Suprapubic skin (tissue), 4 donors: ENCODE data around the gene RSBN1L.

Experiments used
- CTCF ChIP-seq, 2 donors: fragments of 200-600 bp in 1 of 2; fragments of 450-650 bp in 1 of 2; sonication (generic) in 1 of 2; IDR thresholded peaks; one replicate each; pipeline ENCODE4 v1.5.1; 2016 to 2019; ENCODE audit warnings: antibody characterized with exemption in 2 of 2, mild to moderate bottlenecking in 1 of 2, moderate library complexity in 1 of 2
- EP300 ChIP-seq: sonication (generic); formaldehyde crosslinking; IDR thresholded peaks from one replicate; pipeline ENCODE4 v1.6.1; 2017; ENCODE audit warnings: antibody characterized with exemption
- POLR2A ChIP-seq, 2 donors: fragments of 450-650 bp; IDR thresholded peaks; one replicate each; pipeline ENCODE4 v1.6.1; 2017; ENCODE audit warnings: antibody characterized with exemption in 2 of 2, mild to moderate bottlenecking in 2 of 2, moderate library complexity in 2 of 2
- POLR2AphosphoS5 ChIP-seq, 3 donors: sonication (generic); formaldehyde crosslinking; IDR thresholded peaks; one replicate each; pipeline ENCODE4 v1.6.1; 2017; ENCODE audit warnings: antibody characterized with exemption in 3 of 3

DNA sequence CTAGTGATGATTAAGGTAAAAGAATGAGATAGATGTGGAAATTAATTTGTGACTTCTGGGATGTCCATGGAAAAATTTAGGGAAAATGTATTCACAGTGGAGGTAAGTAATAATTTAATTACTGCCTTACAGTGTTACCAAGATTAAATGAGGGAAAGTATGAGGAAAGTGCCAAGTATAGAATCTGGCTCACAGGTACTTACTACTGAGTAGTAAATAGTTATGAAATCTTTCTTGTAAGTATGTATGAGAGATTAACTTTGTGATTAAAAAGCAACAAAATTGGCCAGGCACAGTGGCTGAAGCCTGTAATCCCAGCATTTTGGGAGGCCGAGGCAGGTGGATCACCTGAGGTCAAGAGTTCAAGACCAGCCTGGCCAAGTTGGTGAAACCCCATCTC, 42.1 kb downstream of the RSBN1L start:
- TF ChIP-seq CTCF (IDR thresholded peaks at IDR 0.05) (no peak), EP300 (no peak), POLR2AphosphoS5 (IDR thresholded peaks at IDR 0.05) (no peak), POLR2A (IDR thresholded peaks at IDR 0.05) (no peak)
